ENCODE measurements around the gene CDK12. TPM values are rescaled to one million over a fixed set of nuclear protein-coding genes. Genes with fewer than 3 reads are reported as not detected.
A peak's percentile ranks its signal among the peaks of the same experiment; 100 is the strongest.

CDK12 gene
- total RNA-seq, 1 donor from 2014 or later: 63.0 TPM

DNA sequence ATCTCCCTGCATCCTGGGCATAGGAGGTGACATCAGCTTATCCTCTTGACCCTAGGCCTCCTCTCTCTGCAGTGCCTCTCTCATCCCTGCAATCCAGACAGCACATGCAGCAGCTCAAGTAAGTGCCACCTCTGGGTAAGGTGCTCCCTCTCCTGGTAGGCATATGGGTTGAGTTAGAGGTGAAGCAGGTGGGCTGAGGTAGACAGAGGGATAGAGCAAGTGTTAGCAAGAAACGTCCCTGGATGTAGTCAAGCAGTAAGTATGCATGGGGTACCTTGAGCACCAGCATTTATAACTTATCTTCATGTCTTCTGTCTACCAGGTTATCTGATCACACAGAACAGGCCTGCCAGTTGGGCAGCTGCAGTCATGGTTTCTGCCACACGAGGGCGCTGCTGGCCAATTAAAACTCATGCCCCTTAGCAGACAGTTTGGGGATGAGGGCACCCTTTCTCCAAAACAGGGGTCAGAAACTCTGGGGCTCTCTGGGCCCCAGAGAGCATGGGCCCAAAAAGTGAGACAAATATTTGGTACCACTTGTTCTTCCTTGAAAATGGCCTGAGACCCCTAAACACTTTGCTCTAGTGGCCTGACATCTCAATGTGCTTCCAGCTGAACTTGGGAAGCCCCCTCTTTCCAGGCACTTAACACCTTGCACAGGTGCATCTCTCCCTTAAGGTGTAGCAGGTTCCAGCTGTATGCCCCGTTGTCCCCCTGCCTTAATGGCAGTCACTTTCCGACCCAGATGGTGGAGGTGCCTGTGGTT lies 86.6 kb downstream of the CDK12 start:
- no peak overlapping the region for H3K27ac Mint-ChIP-seq (ENCODE audit: unreplicated experiment)
- TF ChIP-seq, protein P1, sequence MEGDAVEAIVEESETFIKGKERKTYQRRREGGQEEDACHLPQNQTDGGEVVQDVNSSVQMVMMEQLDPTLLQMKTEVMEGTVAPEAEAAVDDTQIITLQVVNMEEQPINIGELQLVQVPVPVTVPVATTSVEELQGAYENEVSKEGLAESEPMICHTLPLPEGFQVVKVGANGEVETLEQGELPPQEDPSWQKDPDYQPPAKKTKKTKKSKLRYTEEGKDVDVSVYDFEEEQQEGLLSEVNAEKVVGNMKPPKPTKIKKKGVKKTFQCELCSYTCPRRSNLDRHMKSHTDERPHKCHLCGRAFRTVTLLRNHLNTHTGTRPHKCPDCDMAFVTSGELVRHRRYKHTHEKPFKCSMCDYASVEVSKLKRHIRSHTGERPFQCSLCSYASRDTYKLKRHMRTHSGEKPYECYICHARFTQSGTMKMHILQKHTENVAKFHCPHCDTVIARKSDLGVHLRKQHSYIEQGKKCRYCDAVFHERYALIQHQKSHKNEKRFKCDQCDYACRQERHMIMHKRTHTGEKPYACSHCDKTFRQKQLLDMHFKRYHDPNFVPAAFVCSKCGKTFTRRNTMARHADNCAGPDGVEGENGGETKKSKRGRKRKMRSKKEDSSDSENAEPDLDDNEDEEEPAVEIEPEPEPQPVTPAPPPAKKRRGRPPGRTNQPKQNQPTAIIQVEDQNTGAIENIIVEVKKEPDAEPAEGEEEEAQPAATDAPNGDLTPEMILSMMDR (IDR thresholded peaks at IDR 0.05; ENCODE audit: unreplicated experiment): peak; percentile 97
- H3K4me1 Mint-ChIP-seq (ENCODE audit: unreplicated experiment): peaks cover 36% of the 10 kb centered on the region
- peaks cover 20% of the 10 kb centered on the region for H3K36me3 Mint-ChIP-seq (ENCODE audit: low read depth, unreplicated experiment)
- peak; percentile 77 for DNase-seq (ENCODE audit: low spot score)
- no peaks in the 10 kb centered on the region for H3K9me3 Mint-ChIP-seq (ENCODE audit: unreplicated experiment)
- peaks cover 2% of the 10 kb centered on the region for H3K27me3 Mint-ChIP-seq (ENCODE audit: unreplicated experiment)
- H3K4me3 Mint-ChIP-seq (ENCODE audit: unreplicated experiment): no peak overlapping the region

DNA sequence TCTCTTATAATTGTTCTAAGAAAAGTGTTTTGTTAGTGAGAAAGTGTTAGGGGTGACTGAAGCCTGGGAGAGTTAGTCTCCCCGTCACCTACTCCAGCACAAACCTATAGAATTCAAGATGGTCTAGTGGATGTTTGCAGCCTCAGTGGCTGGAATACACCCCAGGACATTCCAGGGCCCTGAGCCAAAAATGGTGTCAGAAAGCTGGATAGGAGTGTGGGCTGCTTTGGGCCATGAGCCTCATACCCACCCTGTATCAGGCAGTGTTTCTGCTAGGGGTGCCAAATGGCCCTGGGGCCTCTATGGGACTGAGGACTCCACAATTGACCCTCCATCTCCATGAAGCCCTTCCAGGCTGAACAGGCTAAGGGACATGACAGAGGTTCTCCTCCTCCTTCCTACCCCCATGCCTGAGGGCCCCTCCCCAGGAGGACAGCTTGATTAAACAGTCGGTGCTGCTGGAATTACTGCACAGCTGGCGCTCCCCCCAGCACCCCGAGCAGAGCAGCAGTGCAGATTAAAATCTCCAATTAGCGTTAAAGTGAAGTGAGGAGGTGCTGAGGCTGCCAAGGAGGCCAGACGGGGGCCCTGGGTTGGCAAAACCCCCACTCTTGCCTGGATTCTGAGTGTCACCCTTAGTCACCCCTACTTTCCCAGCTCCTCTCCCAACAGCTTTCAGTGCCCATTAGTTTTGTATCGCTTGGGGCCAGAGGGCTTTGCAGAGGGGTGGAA lies 87.4 kb downstream of the CDK12 start:
- no peaks in the 10 kb centered on the region for H3K9me3 Mint-ChIP-seq (ENCODE audit: unreplicated experiment)
- no peak overlapping the region for H3K27ac Mint-ChIP-seq (ENCODE audit: unreplicated experiment)
- H3K4me3 Mint-ChIP-seq (ENCODE audit: unreplicated experiment): no peak overlapping the region
- H3K36me3 Mint-ChIP-seq (ENCODE audit: low read depth, unreplicated experiment): peaks cover 28% of the 10 kb centered on the region
- TF ChIP-seq, protein P1 (IDR thresholded peaks at IDR 0.05; ENCODE audit: unreplicated experiment): no peak
- H3K4me1 Mint-ChIP-seq (ENCODE audit: unreplicated experiment): peaks cover 38% of the 10 kb centered on the region
- peaks cover 4% of the 10 kb centered on the region for H3K27me3 Mint-ChIP-seq (ENCODE audit: unreplicated experiment)
- DNase-seq (ENCODE audit: low spot score): no peak

DNA sequence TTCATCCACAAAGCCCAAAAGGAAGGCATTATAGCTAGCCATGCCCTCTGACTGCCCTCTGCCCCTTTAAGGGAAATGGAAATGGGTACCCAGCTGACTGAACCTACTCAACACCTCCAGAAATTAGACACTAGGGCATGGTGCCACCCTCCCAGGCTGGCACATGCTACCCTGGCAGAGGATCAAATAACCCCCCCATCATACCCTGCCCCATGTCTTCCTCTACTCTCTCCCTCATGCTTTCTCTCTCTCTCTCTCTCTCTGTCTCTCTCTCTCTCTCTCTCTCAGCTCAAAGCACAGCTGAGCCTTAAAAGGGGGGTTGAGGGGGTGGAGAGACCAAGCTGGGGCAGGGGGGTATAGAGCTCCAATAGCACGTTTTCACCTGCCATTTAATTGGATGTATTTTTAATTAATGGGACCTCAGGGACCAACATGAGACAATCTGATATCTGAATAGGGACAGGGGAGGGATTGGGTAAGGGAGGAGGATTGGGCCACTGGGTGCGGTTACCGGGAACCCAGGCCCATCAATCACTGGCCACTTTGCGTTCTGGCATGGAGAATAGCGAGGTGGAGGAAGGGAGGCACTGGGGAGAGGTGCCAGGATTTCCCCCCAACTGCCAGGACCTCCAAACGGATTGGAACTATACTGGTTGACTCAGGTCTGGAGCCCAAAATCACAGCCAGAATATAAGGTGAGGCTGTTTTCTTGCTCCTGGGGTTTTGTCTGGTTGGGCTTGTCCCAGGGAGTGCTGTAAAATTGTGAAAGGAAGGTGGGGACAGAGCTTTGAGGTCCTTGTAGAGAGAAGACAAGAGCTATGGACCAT lies 88.7 kb downstream of the CDK12 start:
- H3K27me3 Mint-ChIP-seq (ENCODE audit: unreplicated experiment): peaks cover 4% of the 10 kb centered on the region
- peaks cover 38% of the 10 kb centered on the region for H3K4me1 Mint-ChIP-seq (ENCODE audit: unreplicated experiment)
- no peak for DNase-seq (ENCODE audit: low spot score)
- TF ChIP-seq, protein P1 (IDR thresholded peaks at IDR 0.05; ENCODE audit: unreplicated experiment): no peak
- no peaks in the 10 kb centered on the region for H3K9me3 Mint-ChIP-seq (ENCODE audit: unreplicated experiment)
- no peak overlapping the region for H3K27ac Mint-ChIP-seq (ENCODE audit: unreplicated experiment)
- H3K4me3 Mint-ChIP-seq (ENCODE audit: unreplicated experiment): peak overlapping the region; percentile 70
- peaks cover 28% of the 10 kb centered on the region for H3K36me3 Mint-ChIP-seq (ENCODE audit: low read depth, unreplicated experiment)

DNA sequence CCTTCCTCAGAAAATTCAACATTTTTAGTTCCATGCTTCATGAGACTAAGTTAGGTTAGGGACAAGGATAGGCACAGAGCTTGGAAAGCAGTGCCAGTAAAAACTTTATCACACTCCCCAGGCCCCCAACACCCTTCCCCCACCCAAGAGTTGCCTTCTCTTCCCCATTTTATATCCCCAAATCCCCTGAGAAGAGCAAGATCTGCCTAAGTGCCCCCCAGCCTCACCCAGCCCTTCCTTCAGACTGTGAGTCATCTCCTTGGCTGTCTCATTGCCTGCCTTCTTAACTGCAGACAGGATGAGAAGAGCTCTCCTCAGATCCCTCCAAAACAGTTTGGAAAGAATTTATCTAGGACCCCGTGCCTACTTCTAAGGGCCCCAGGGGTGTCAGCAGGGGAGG lies 90.6 kb downstream of the CDK12 start:
- DNase-seq (ENCODE audit: low spot score): no peak
- Mint-ChIP-seq H3K9me3 (ENCODE audit: unreplicated experiment) (no peaks in the 10 kb centered on the region), H3K4me1 (ENCODE audit: unreplicated experiment) (peaks cover 36% of the 10 kb centered on the region), H3K36me3 (ENCODE audit: low read depth, unreplicated experiment) (peaks cover 32% of the 10 kb centered on the region), H3K27me3 (ENCODE audit: unreplicated experiment) (peaks cover 4% of the 10 kb centered on the region), H3K27ac (ENCODE audit: unreplicated experiment) (peak overlapping the region; percentile 54), H3K4me3 (ENCODE audit: unreplicated experiment) (no peak overlapping the region)
- TF ChIP-seq, protein P1 (IDR thresholded peaks at IDR 0.05; ENCODE audit: unreplicated experiment): no peak
